Measurements from ENCODE around the gene PRR16.

DNA sequence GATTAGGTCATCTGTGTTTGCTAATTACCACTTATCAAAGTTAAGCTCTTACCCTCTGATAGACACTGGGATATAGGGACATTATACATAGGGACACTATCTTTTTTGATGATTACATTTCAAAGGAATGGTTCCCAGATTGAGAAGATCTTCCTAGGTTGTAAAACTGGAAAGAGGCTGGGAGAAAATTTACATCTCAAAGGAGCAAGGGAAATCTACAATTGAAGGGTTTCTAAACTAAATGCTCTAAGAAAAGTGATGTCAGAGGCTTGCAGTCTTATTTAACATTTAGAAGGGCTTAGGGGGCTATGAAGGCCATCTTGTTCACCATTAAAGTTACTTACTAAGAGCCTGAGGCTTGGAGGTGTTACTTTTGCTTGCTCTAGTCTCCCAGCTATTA is 242.8 kb downstream of the PRR16 start:
- TF ChIP-seq, protein P1, sequence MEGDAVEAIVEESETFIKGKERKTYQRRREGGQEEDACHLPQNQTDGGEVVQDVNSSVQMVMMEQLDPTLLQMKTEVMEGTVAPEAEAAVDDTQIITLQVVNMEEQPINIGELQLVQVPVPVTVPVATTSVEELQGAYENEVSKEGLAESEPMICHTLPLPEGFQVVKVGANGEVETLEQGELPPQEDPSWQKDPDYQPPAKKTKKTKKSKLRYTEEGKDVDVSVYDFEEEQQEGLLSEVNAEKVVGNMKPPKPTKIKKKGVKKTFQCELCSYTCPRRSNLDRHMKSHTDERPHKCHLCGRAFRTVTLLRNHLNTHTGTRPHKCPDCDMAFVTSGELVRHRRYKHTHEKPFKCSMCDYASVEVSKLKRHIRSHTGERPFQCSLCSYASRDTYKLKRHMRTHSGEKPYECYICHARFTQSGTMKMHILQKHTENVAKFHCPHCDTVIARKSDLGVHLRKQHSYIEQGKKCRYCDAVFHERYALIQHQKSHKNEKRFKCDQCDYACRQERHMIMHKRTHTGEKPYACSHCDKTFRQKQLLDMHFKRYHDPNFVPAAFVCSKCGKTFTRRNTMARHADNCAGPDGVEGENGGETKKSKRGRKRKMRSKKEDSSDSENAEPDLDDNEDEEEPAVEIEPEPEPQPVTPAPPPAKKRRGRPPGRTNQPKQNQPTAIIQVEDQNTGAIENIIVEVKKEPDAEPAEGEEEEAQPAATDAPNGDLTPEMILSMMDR (IDR thresholded peaks at IDR 0.05) = no peak
- TF ChIP-seq, protein P2, sequence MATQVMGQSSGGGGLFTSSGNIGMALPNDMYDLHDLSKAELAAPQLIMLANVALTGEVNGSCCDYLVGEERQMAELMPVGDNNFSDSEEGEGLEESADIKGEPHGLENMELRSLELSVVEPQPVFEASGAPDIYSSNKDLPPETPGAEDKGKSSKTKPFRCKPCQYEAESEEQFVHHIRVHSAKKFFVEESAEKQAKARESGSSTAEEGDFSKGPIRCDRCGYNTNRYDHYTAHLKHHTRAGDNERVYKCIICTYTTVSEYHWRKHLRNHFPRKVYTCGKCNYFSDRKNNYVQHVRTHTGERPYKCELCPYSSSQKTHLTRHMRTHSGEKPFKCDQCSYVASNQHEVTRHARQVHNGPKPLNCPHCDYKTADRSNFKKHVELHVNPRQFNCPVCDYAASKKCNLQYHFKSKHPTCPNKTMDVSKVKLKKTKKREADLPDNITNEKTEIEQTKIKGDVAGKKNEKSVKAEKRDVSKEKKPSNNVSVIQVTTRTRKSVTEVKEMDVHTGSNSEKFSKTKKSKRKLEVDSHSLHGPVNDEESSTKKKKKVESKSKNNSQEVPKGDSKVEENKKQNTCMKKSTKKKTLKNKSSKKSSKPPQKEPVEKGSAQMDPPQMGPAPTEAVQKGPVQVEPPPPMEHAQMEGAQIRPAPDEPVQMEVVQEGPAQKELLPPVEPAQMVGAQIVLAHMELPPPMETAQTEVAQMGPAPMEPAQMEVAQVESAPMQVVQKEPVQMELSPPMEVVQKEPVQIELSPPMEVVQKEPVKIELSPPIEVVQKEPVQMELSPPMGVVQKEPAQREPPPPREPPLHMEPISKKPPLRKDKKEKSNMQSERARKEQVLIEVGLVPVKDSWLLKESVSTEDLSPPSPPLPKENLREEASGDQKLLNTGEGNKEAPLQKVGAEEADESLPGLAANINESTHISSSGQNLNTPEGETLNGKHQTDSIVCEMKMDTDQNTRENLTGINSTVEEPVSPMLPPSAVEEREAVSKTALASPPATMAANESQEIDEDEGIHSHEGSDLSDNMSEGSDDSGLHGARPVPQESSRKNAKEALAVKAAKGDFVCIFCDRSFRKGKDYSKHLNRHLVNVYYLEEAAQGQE (IDR thresholded peaks at IDR 0.05) = no peak
- no peak for TF ChIP-seq CBX2 (IDR thresholded peaks at IDR 0.05; ENCODE audit: borderline replicate concordance, low read depth)
- TF ChIP-seq POLR2A (IDR thresholded peaks at IDR 0.05; ENCODE audit: low read length) = no peak
- TF ChIP-seq RAD21 (conservative IDR thresholded peaks at IDR 0.05 in 1 of 2, IDR thresholded peaks at IDR 0.05 in 1 of 2) = no peak
